Measurements from ENCODE around the gene TRAIP. TPM values are rescaled to one million over a fixed set of nuclear protein-coding genes. Genes with fewer than 3 reads are reported as not detected.
A peak's percentile ranks its signal among the peaks of the same experiment; 100 is the strongest.

Gene TRAIP
- total and polyA plus RNA-seq, 5 experiments from 2014 or later: 1.3 to 5.8 (median 2.0) TPM

DNA sequence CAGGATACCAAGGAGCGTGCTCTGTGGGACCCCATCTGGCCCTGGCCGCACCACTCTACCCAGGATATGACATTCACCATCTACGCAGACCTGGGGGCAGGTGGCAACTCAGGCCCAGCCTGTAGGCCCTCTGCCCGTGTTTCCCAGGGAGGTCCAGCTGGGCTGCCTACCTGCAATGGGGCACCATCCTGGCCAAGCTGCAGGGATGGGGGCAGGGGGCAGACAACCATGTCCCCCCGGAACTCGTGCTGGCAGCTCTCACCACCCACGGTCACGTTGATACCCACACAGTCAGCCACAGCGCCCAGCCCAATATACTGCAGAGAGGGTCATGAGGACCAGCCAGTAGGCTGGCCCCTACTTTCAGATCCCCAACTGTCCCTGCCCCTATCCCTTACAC, 39.4 kb upstream of the TRAIP start:
- peaks cover 0 to 2% (median 0%) of the 10 kb centered on the region in 4 donors for H3K4me1 Mint-ChIP-seq
- H3K9me3 Mint-ChIP-seq: no peaks in the 10 kb centered on the region
- DNase-seq (no peak), ATAC-seq (no peak)
- POLR2A ChIA-PET: no interaction called here
- no peaks in the 10 kb centered on the region for H3K27me3 Mint-ChIP-seq
- H3K36me3 Mint-ChIP-seq: no peaks in the 10 kb centered on the region
- no peak overlapping the region for H3K27ac Mint-ChIP-seq
- H3K4me3 Mint-ChIP-seq: no peak overlapping the region

- no peak for ATAC-seq
- Mint-ChIP-seq H3K9me3 (no peaks in the 10 kb centered on the region), H3K27me3 (no peaks in the 10 kb centered on the region), H3K4me3 (no peak overlapping the region), H3K4me1 (peaks cover 0 to 1% (median 0%) of the 10 kb centered on the region in 4 donors), H3K36me3 (no peaks in the 10 kb centered on the region), H3K27ac (peak overlapping the region in 1 of 10 donors; percentile 11)
- POLR2A ChIA-PET: no interaction called here
- DNase-seq: no peak
Observed at GRCh38 chr3:49889296-49889695, 32.9 kb upstream of the TRAIP start.

DNA sequence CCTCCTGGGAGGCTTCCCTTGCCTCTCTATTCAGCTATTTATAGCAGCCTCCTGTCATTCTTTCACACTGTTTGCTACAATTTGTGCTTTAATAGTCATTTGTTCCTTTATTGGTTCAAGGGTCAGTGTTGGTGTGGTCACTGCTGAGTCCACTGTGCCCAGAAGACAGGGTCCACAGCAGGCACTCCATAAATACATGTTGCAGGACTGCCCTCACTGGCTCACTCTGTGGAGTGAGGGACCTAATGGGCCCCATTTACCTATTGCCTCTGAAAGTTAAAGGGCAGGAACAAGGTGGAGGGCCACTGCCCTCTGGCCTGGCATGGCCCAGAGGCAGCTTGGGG, 30.5 kb upstream of the TRAIP start:
- Mint-ChIP-seq H3K27me3 (peaks cover 0 to 4% (median under 1%) of the 10 kb centered on the region in 5 donors), H3K9me3 (no peaks in the 10 kb centered on the region), H3K4me3 (no peak overlapping the region), H3K4me1 (peaks cover 0 to 3% (median 0%) of the 10 kb centered on the region in 4 donors), H3K36me3 (no peaks in the 10 kb centered on the region), H3K27ac (peak overlapping the region in 1 of 10 donors; percentile 27)
- POLR2A ChIA-PET: no interaction called here
- DNase-seq (no peak), ATAC-seq (no peak)

- POLR2A ChIA-PET: interaction anchor here (0.5 kb wide), 1 partner anchor 699 kb away, joined by 3 read pairs; no protein-coding TSS in a partner anchor
- DNase-seq (no peak), ATAC-seq (no peak)
- Mint-ChIP-seq H3K36me3 (no peaks in the 10 kb centered on the region), H3K27me3 (peaks cover 0 to 9% (median 2%) of the 10 kb centered on the region in 5 donors), H3K9me3 (no peaks in the 10 kb centered on the region), H3K4me3 (no peak overlapping the region), H3K27ac (peak overlapping the region in 1 of 10 donors; percentile 21), H3K4me1 (peaks cover 0 to 2% (median 0%) of the 10 kb centered on the region in 4 donors)
Observed at GRCh38 chr3:49883998-49884397, 27.6 kb upstream of the TRAIP start.

DNA sequence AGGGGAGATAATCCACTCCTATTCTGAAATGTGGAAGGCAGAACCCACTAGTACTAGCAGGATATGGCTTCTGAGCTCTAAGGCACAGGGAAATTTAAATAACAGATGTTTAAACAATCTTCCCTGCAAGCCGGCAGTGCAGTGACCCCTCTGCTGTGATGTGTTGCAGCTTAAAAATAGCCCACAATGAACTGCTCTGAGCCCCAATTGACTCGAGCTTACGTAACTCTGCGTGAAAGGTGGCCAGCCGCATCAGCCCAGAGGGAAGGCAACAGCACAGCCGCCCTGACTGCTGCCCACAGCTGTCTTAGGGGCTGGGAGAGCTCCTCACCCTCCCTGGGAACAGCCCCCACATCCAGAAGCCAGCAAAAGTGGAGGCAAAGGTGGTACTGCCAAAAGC, 25.8 kb upstream of the TRAIP start:
- Mint-ChIP-seq H3K9me3 (no peaks in the 10 kb centered on the region), H3K4me1 (peaks cover 0 to 2% (median 0%) of the 10 kb centered on the region in 4 donors), H3K4me3 (no peak overlapping the region), H3K27ac (peak overlapping the region in 1 of 10 donors; percentile 57), H3K27me3 (peaks cover 0 to 9% (median 2%) of the 10 kb centered on the region in 5 donors), H3K36me3 (no peaks in the 10 kb centered on the region)
- no peak for DNase-seq
- ATAC-seq: no peak
- POLR2A ChIA-PET: no interaction called here

DNA sequence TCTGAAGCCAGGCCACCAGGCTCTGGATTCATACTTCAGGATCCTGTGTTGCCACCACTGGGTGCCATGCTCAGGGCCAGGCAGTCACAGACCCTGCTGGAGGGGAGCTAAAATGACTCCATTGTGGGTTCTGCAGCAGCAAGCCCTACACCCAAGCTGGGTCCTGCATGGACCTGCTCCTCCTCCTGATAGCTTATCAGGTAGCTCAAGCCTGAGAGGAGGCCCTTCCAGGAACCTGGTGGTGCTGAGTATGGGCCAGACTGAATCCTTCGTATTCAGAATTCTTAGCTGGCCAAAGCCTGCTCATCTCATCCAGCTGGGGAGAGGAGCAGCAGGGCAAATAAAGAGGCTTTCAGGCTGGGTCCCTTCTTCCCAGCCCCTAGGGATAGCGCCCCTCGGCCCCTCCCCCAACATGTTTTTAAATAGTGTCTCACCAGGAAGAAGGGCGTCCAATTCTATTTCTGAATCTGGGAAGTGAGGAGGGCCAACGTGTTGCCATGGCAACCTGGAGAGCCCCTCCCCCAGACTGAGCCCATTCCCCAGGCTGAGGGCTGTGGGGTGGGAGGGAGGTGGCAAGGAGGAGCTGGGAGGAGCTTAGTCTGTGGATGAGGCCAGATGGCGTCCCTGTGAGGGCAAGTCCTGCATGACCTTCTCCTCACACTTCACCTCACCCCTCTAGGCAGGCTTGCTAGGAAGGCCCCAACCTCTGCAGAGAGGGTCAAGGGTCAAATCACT, 24.4 kb upstream of the TRAIP start:
- POLR2A ChIA-PET: no interaction called here
- H3K36me3 Mint-ChIP-seq: no peaks in the 10 kb centered on the region
- ATAC-seq: no peak
- peaks cover 0 to 2% (median 0%) of the 10 kb centered on the region in 4 donors for H3K4me1 Mint-ChIP-seq
- H3K9me3 Mint-ChIP-seq: no peaks in the 10 kb centered on the region
- no peak overlapping the region for H3K4me3 Mint-ChIP-seq
- no peak for DNase-seq
- H3K27ac Mint-ChIP-seq: no peak overlapping the region
- peaks cover 0 to 9% (median 2%) of the 10 kb centered on the region in 5 donors for H3K27me3 Mint-ChIP-seq

- H3K9me3 Mint-ChIP-seq: no peaks in the 10 kb centered on the region
- H3K36me3 Mint-ChIP-seq: no peaks in the 10 kb centered on the region
- no peak overlapping the region for H3K27ac Mint-ChIP-seq
- H3K4me3 Mint-ChIP-seq: no peak overlapping the region
- DNase-seq: no peak
- ATAC-seq: no peak
- peaks cover 0 to 2% (median 0%) of the 10 kb centered on the region in 4 donors for H3K4me1 Mint-ChIP-seq
- POLR2A ChIA-PET: no interaction called here
- H3K27me3 Mint-ChIP-seq: peaks cover 0 to 9% (median 2%) of the 10 kb centered on the region in 5 donors
Observed at GRCh38 chr3:49879721-49880120, 23.4 kb upstream of the TRAIP start.

GRCh38 chr3:49878686-49879085, 22.3 kb upstream of the TRAIP start:
- H3K4me1 Mint-ChIP-seq: peaks cover 0 to 2% (median 0%) of the 10 kb centered on the region in 4 donors
- no peak overlapping the region for H3K27ac Mint-ChIP-seq
- H3K36me3 Mint-ChIP-seq: no peaks in the 10 kb centered on the region
- ATAC-seq (no peak), DNase-seq (no peak)
- POLR2A ChIA-PET: interaction anchor here (0.7 kb wide), 1 partner anchor 19 kb away, joined by 3 read pairs; no protein-coding TSS in a partner anchor
- no peak overlapping the region for H3K4me3 Mint-ChIP-seq
- H3K9me3 Mint-ChIP-seq: no peaks in the 10 kb centered on the region
- H3K27me3 Mint-ChIP-seq: peaks cover 0 to 9% (median 2%) of the 10 kb centered on the region in 5 donors

- no peaks in the 10 kb centered on the region for H3K36me3 Mint-ChIP-seq
- no peak overlapping the region for H3K4me3 Mint-ChIP-seq
- DNase-seq (no peak), ATAC-seq (no peak)
- peaks cover 0 to 9% (median 2%) of the 10 kb centered on the region in 5 donors for H3K27me3 Mint-ChIP-seq
- peaks cover 0 to 2% (median 0%) of the 10 kb centered on the region in 4 donors for H3K4me1 Mint-ChIP-seq
- POLR2A ChIA-PET: interaction anchor here (0.7 kb wide), 1 partner anchor 60 kb away, joined by 6 read pairs; no protein-coding TSS in a partner anchor
- no peaks in the 10 kb centered on the region for H3K9me3 Mint-ChIP-seq
- H3K27ac Mint-ChIP-seq: no peak overlapping the region
Observed at GRCh38 chr3:49877716-49878115, 21.4 kb upstream of the TRAIP start.

DNA sequence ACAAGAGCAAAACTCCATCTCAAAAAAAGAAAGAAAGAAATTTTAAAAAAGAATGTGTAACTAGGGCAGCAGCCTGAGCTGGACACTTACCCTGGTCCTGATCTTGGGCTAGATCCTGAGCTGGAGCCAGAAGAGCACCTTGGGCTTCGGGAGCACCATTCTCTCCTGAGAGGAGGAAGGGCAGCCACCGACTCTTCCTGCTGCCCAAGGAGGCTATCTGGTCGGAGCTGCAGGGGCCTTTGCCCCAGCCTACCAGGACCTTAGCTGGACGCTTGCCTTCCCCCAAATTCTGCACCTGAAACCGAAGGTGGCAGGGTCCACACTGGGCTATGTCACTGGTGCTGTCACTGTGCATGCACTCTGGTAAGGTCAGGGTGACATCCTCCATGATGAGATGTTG, 20.2 kb upstream of the TRAIP start:
- peaks cover 0 to 9% (median under 1%) of the 10 kb centered on the region in 5 donors for H3K27me3 Mint-ChIP-seq
- no peaks in the 10 kb centered on the region for H3K36me3 Mint-ChIP-seq
- H3K4me3 Mint-ChIP-seq: no peak overlapping the region
- no peak overlapping the region for H3K27ac Mint-ChIP-seq
- no peak for ATAC-seq
- POLR2A ChIA-PET: no interaction called here
- DNase-seq: no peak
- no peaks in the 10 kb centered on the region for H3K9me3 Mint-ChIP-seq
- H3K4me1 Mint-ChIP-seq: peaks cover 0 to 1% (median under 1%) of the 10 kb centered on the region in 4 donors

GRCh38 chr3:49873623-49874022, 17.3 kb upstream of the TRAIP start:
- Mint-ChIP-seq H3K36me3 (no peaks in the 10 kb centered on the region), H3K27ac (no peak overlapping the region), H3K27me3 (peaks cover 6 to 18% (median 9%) of the 10 kb centered on the region in 5 donors), H3K4me3 (no peak overlapping the region), H3K4me1 (peaks cover 0 to 1% (median under 1%) of the 10 kb centered on the region in 4 donors), H3K9me3 (no peaks in the 10 kb centered on the region)
- no peak for DNase-seq
- ATAC-seq: no peak
- POLR2A ChIA-PET: no interaction called here

GRCh38 chr3:49872801-49873281, 16.5 kb upstream of the TRAIP start:
- H3K9me3 Mint-ChIP-seq: no peaks in the 10 kb centered on the region
- peaks cover 0 to 5% (median 3%) of the 10 kb centered on the region in 4 donors for H3K4me1 Mint-ChIP-seq
- peak in 1 of 10 donors; percentile 19 for DNase-seq
- ATAC-seq: peak; percentile 44 to 45
- H3K36me3 Mint-ChIP-seq: no peaks in the 10 kb centered on the region
- H3K27me3 Mint-ChIP-seq: peaks cover 11 to 26% (median 14%) of the 10 kb centered on the region in 5 donors
- H3K4me3 Mint-ChIP-seq: no peak overlapping the region
- H3K27ac Mint-ChIP-seq: peak overlapping the region in 1 of 10 donors; percentile 87
- POLR2A ChIA-PET: no interaction called here

GRCh38 chr3:49871531-49872153, 15.3 kb upstream of the TRAIP start:
- peaks cover 17 to 38% (median 24%) of the 10 kb centered on the region in 5 donors for H3K27me3 Mint-ChIP-seq
- ATAC-seq: no peak
- H3K36me3 Mint-ChIP-seq: no peaks in the 10 kb centered on the region
- H3K9me3 Mint-ChIP-seq: no peaks in the 10 kb centered on the region
- no peak overlapping the region for H3K4me3 Mint-ChIP-seq
- POLR2A ChIA-PET: interaction anchor here (0.6 kb wide), 1 partner anchor 84 kb away, joined by 3 read pairs; no protein-coding TSS in a partner anchor
- no peak for DNase-seq
- H3K4me1 Mint-ChIP-seq: peaks cover 0 to 5% (median 4%) of the 10 kb centered on the region in 4 donors
- H3K27ac Mint-ChIP-seq: no peak overlapping the region

Measured in naive thymus-derived CD8-positive, alpha-beta T cell (primary cell).